ENCODE data around the gene ZMAT5. TPM values are rescaled to one million over a fixed set of nuclear protein-coding genes. Genes with fewer than 3 reads are reported as not detected.
A peak's percentile ranks its signal among the peaks of the same experiment; 100 is the strongest.

Gene ZMAT5
- total and polyA plus RNA-seq, 10 of the 15 experiments (the other 5 are each of a cell fraction or from before 2014, with no cell fraction given): 2.3 to 43.0 (median 21.9) TPM

GRCh38 chr22:29733362-29734201 lies 33.2 kb downstream of the ZMAT5 start:
- Histone ChIP-seq H3K36me3 (ENCODE audit: control insufficient read depth in 2 of 2, insufficient read depth in 2 of 2, low read length in 1 of 2) (no peaks in the 10 kb centered on the region; a peak in 1 of 4 replicates), H3K9me3 (replicated peaks; ENCODE audit: control insufficient read depth, insufficient read depth, low read length) (no peaks in the 10 kb centered on the region), H3K4me1 (ENCODE audit: control insufficient read depth, insufficient read depth, low read length) (peaks cover 3% of the 10 kb centered on the region; the same call in 1 of the 2 replicates), H3K79me2 (ENCODE audit: control insufficient read depth, insufficient read depth, low read length) (no peaks in the 10 kb centered on the region), H3K4me2 (ENCODE audit: control insufficient read depth, insufficient read depth) (no peak overlapping the region), H3K27ac (ENCODE audit: control insufficient read depth, insufficient read depth) (no peak overlapping the region), H3K27me3 (replicated peaks in 1 of 2; ENCODE audit: control insufficient read depth in 2 of 2, insufficient read depth in 2 of 2, low read length in 1 of 2) (no peaks in the 10 kb centered on the region), H3K9ac (ENCODE audit: control insufficient read depth, insufficient read depth, low read length) (no peak overlapping the region), H2AFZ (ENCODE audit: control insufficient read depth, low read depth, low read length) (no peak overlapping the region), H3K4me3 (no peak overlapping the region), H4K20me1 (ENCODE audit: control insufficient read depth, insufficient read depth) (no peaks in the 10 kb centered on the region)
- SMC1A ChIA-PET (ENCODE audit: uncharacterized antibody, unreplicated experiment): interaction anchor here (0.9 kb wide), 1 partner anchor 43 kb away, joined by 3 read pairs; no protein-coding TSS in a partner anchor
- RAD21 ChIA-PET (ENCODE audit: unreplicated experiment): interaction anchor here (1.4 kb wide), 1 partner anchor 272 kb away, joined by 3 read pairs; no protein-coding TSS in a partner anchor
- ATAC-seq (peak; percentile 89), DNase-seq (ENCODE audit: low read depth, low spot score) (peak; percentile 17), FAIRE-seq (no peak)
- intact Hi-C loops (cut with micrococcal nuclease; ENCODE audit: unreplicated experiment): no loop called here
- TF ChIP-seq, protein P1, sequence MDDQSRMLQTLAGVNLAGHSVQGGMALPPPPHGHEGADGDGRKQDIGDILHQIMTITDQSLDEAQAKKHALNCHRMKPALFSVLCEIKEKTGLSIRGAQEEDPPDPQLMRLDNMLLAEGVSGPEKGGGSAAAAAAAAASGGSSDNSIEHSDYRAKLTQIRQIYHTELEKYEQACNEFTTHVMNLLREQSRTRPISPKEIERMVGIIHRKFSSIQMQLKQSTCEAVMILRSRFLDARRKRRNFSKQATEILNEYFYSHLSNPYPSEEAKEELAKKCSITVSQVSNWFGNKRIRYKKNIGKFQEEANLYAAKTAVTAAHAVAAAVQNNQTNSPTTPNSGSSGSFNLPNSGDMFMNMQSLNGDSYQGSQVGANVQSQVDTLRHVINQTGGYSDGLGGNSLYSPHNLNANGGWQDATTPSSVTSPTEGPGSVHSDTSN (IDR thresholded peaks at IDR 0.05; ENCODE audit: insufficient replicate concordance, low read depth, low read length): peak; percentile 89
- TF ChIP-seq PAX5 (IDR thresholded peaks at IDR 0.05; ENCODE audit: borderline replicate concordance, low read depth, low read length): peak; percentile 46; the same call in 1 of the 2 replicates
- TF ChIP-seq IKZF1 (conservative IDR thresholded peaks at IDR 0.05): peak; percentile 27
- peak; percentile 62 for TF ChIP-seq EED (IDR thresholded peaks at IDR 0.05; ENCODE audit: low read depth)
- no peak for TF ChIP-seq SMAD1 (IDR thresholded peaks at IDR 0.05; ENCODE audit: low read depth, partially characterized antibody)
- peak in 1 of 2 experiments; percentile 64; a peak in 2 of 4 replicates for TF ChIP-seq BHLHE40 (IDR thresholded peaks at IDR 0.05; ENCODE audit: borderline replicate concordance in 1 of 2, low read depth in 2 of 2, low read length in 1 of 2)
- TF ChIP-seq RFX5 (IDR thresholded peaks at IDR 0.05; ENCODE audit: low read depth, low read length): no peak
- TF ChIP-seq PKNOX1 (IDR thresholded peaks at IDR 0.05): peak; percentile 86
- TF ChIP-seq RUNX3 (IDR thresholded peaks at IDR 0.05; ENCODE audit: low read length): peak; percentile 54; the same call in 1 of the 2 replicates
- TF ChIP-seq USF1 (IDR thresholded peaks at IDR 0.05; ENCODE audit: borderline replicate concordance, extremely low read length, insufficient read depth, low read depth, low read length): peak; percentile 22
- TF ChIP-seq MXI1 (IDR thresholded peaks at IDR 0.05; ENCODE audit: low read depth, low read length): no peak
- 0 out of 2 replicates have a peak, but pooled peaks have one; percentile 25 for TF ChIP-seq CREM (IDR thresholded peaks at IDR 0.05; ENCODE audit: low read depth)
- TF ChIP-seq SP1 (IDR thresholded peaks at IDR 0.05; ENCODE audit: low read depth, low read length): no peak
- peak; percentile 33 for TF ChIP-seq MEF2B (IDR thresholded peaks at IDR 0.05; ENCODE audit: partially characterized antibody, poor library complexity, severe bottlenecking)
- 63% methylated on average over 19 of the region's 19 CpGs for WGBS (ENCODE audit: insufficient coverage, insufficient replicate concordance, low lambda C conversion rate, missing lambda C conversion rate)
- BruUV-seq (replicated peaks): no TSS peak
- POLR2A ChIA-PET: interaction anchor here (0.6 kb wide), 1 partner anchor 118 kb away, joined by 3 read pairs; no protein-coding TSS in a partner anchor
- CTCF ChIA-PET: interaction anchor here (0.9 to 2.0 kb wide), 3 partner anchors 20 to 272 kb away, joined by 3 to 7 read pairs (median 3); no protein-coding TSS in a partner anchor
- in situ Hi-C loops (cut with MboI): no loop called here

All from GM12878 (cell line).